Keratinocyte (primary cell): ENCODE data around the gene CADM3. TPM values are rescaled to one million over a fixed set of nuclear protein-coding genes. Genes with fewer than 3 reads are reported as not detected.

Experiments
- DNase-seq: peaks from one replicate; pipeline ENCODE4 v3.0.0-alpha.2; 2011; ENCODE audit warnings: low read depth, missing footprints, low spot score
- FAIRE-seq: peaks from 2 replicates; lab custom pipeline; 2011; peaks lifted over from hg19 to GRCh38; lab: Jason Lieb, UNC
- H2AFZ ChIP-seq: 2 replicates; pipeline ENCODE4 v1.6.0; 2012; ENCODE audit warnings: low read length, control low read depth, inconsistent platforms; ENCODE audit not compliant: control insufficient read depth
- H3K27ac ChIP-seq: 2 replicates; pipeline ENCODE4 v1.5.1; 2011; ENCODE audit warnings: low read length; ENCODE audit not compliant: control insufficient read depth, insufficient read depth
- H3K27me3 ChIP-seq: 3 replicates; pipeline ENCODE4 v1.6.0; 2011; ENCODE audit warnings: low read length; ENCODE audit not compliant: control insufficient read depth, insufficient read depth; ENCODE audit errors: extremely low read depth
- H3K36me3 ChIP-seq, 2 experiments: 2 replicates in 1 of 2; 3 replicates in 1 of 2; pipeline ENCODE4 v1.5.1; 2011; ENCODE audit warnings: low read length in 2 of 2, mild to moderate bottlenecking in 1 of 2; ENCODE audit not compliant: control insufficient read depth in 2 of 2, insufficient read depth in 2 of 2; ENCODE audit errors: extremely low read depth in 1 of 2
- H3K4me1 ChIP-seq: 3 replicates; pipeline ENCODE4 v1.5.1; 2011; ENCODE audit warnings: low read length; ENCODE audit not compliant: control insufficient read depth, insufficient read depth; ENCODE audit errors: extremely low read depth
- H3K4me2 ChIP-seq: 3 replicates; pipeline ENCODE4 v1.6.0; 2011; ENCODE audit warnings: low read depth, low read length; ENCODE audit not compliant: control insufficient read depth, insufficient read depth; ENCODE audit errors: extremely low read depth
- H3K4me3 ChIP-seq, 3 experiments: fragments of 200-600 bp in 1 of 3; sonication (generic) in 1 of 3; 2 replicates in 2 of 3; 3 replicates in 1 of 3; pipeline ENCODE4 v1.5.1; 2011 to 2016; ENCODE audit warnings: low read length in 3 of 3, mild to moderate bottlenecking in 3 of 3, control low read depth in 2 of 3, inconsistent platforms in 1 of 3, low read depth in 1 of 3, mixed read lengths in 1 of 3, mixed run types in 1 of 3, moderate library complexity in 1 of 3; ENCODE audit not compliant: control insufficient read depth in 2 of 3, insufficient read depth in 2 of 3; ENCODE audit errors: extremely low read depth in 1 of 3
- H3K79me2 ChIP-seq: 2 replicates; pipeline ENCODE4 v1.6.0; 2012; ENCODE audit warnings: low read length; ENCODE audit not compliant: control insufficient read depth, insufficient read depth
- H3K9ac ChIP-seq: 3 replicates; pipeline ENCODE4 v1.6.0; 2011; ENCODE audit warnings: low read length; ENCODE audit not compliant: control insufficient read depth, insufficient read depth; ENCODE audit errors: extremely low read depth
- H3K9me1 ChIP-seq: 3 replicates; pipeline ENCODE4 v1.6.0; 2011; ENCODE audit warnings: low read length; ENCODE audit not compliant: control insufficient read depth, insufficient read depth; ENCODE audit errors: extremely low read depth
- H3K9me3 ChIP-seq: 2 replicates; pipeline ENCODE4 v1.5.1; 2012; ENCODE audit warnings: low read depth, low read length; ENCODE audit not compliant: control insufficient read depth
- H4K20me1 ChIP-seq: 3 replicates; pipeline ENCODE4 v1.6.0; 2011; ENCODE audit warnings: low read length; ENCODE audit not compliant: control insufficient read depth, insufficient read depth; ENCODE audit errors: extremely low read depth
- EZH2 ChIP-seq: IDR thresholded peaks from one replicate; pipeline ENCODE4 v1.6.1; 2012; ENCODE audit warnings: inconsistent platforms, mild to moderate bottlenecking, low read length, moderate library complexity
- dilution Hi-C: fragments of 300-500 bp; cut with MboI; formaldehyde crosslinking; loops from one replicate; pipeline ENCODE4 v1.7.0; 2020; ENCODE audit warnings: low sequenced_read_pairs; ENCODE audit not compliant: extremely low pct_ligation_motif_present
- polyA plus RNA-seq, 5 experiments: library from polyadenylated mRNA; depleted of rRNA in 3 of 5; stranded (reverse) in 3 of 5; stranded (forward) in 1 of 5; unstranded in 1 of 5; fragments of >200 nt; gene quantifications; 1 replicate in 1 of 5; 2 replicates in 3 of 5; 3 replicates in 1 of 5; pipeline versions ENCODE4 v1.2.1 to v1.2.3, GENCODE V29; 2011 to 2012; ENCODE audit warnings: missing spikeins in 2 of 5, low read depth in 1 of 5, low replicate concordance in 1 of 5
- TF ChIP-seq, protein P1 (sequence below), 3 experiments: IDR thresholded peaks in 1 of 3; conservative IDR thresholded peaks in 1 of 3; optimal IDR thresholded peaks in 1 of 3; 2 replicates in 2 of 3; 3 replicates in 1 of 3; pipeline versions ENCODE3 to v1.5.1; 2011; ENCODE audit warnings: low read length in 3 of 3, mild to moderate bottlenecking in 3 of 3, moderate library complexity in 2 of 3, control low read depth in 1 of 3, inconsistent platforms in 1 of 3; ENCODE audit not compliant: insufficient read depth in 2 of 3; ENCODE audit errors: extremely low read depth in 1 of 3

CADM3 gene
- polyA plus RNA-seq, 1 donor (not counting 4 experiments of a cell fraction or from before 2014, with no cell fraction given), result not detected

DNA sequence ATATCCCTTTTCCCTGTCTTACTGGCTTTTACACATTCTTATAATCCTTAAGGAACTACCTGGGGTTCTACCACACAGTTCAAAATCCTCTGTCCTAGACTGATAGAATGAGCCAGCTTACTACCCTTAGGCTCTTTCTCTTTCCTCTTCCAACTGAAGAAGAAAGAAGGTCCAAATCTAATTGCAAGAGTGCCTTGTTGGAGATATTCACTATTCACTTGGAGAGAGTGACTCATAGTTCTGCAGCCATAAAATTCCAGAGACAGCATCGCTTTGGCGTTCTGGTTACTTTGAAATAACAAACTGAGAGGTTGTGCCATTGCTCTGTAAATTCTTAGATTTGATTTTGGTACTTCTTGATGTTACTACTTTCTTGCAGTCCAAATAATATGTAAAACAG, 4.2 kb downstream of the CADM3 start:
- H2AFZ ChIP-seq, result no peak overlapping the region
- no peak overlapping the region for H3K27ac ChIP-seq
- FAIRE-seq, result no peak
- no peaks in the 10 kb centered on the region for H3K79me2 ChIP-seq
- H3K36me3 ChIP-seq, result no peaks in the 10 kb centered on the region
- no peaks in the 10 kb centered on the region for H4K20me1 ChIP-seq
- H3K27me3 ChIP-seq, result peaks cover 30% of the 10 kb centered on the region
- no peak overlapping the region for H3K4me3 ChIP-seq
- H3K4me1 ChIP-seq, result no peaks in the 10 kb centered on the region
- no peaks in the 10 kb centered on the region for H3K9me1 ChIP-seq
- dilution Hi-C loops, result no loop called here
- no peak overlapping the region for H3K9ac ChIP-seq
- DNase-seq, result no peak
- TF ChIP-seq EZH2, result no peak
- TF ChIP-seq, protein P1, sequence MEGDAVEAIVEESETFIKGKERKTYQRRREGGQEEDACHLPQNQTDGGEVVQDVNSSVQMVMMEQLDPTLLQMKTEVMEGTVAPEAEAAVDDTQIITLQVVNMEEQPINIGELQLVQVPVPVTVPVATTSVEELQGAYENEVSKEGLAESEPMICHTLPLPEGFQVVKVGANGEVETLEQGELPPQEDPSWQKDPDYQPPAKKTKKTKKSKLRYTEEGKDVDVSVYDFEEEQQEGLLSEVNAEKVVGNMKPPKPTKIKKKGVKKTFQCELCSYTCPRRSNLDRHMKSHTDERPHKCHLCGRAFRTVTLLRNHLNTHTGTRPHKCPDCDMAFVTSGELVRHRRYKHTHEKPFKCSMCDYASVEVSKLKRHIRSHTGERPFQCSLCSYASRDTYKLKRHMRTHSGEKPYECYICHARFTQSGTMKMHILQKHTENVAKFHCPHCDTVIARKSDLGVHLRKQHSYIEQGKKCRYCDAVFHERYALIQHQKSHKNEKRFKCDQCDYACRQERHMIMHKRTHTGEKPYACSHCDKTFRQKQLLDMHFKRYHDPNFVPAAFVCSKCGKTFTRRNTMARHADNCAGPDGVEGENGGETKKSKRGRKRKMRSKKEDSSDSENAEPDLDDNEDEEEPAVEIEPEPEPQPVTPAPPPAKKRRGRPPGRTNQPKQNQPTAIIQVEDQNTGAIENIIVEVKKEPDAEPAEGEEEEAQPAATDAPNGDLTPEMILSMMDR (optimal IDR thresholded peaks at IDR 0.05 in 1 of 3, IDR thresholded peaks at IDR 0.05 in 1 of 3, conservative IDR thresholded peaks at IDR 0.05 in 1 of 3; ENCODE audit: extremely low read depth in 1 of 3, insufficient read depth in 2 of 3, low read length in 3 of 3), result no peak
- no peak overlapping the region for H3K4me2 ChIP-seq
- no peaks in the 10 kb centered on the region for H3K9me3 ChIP-seq

GRCh38 chr1:159177272-159177907, 6.0 kb downstream of the CADM3 start:
- DNase-seq, result no peak
- Histone ChIP-seq H3K9me1 (no peaks in the 10 kb centered on the region), H3K9ac (no peak overlapping the region), H3K9me3 (no peaks in the 10 kb centered on the region), H4K20me1 (no peaks in the 10 kb centered on the region), H3K27ac (no peak overlapping the region), H3K4me2 (no peak overlapping the region), H3K79me2 (no peaks in the 10 kb centered on the region), H3K27me3 (peaks cover 13% of the 10 kb centered on the region), H2AFZ (no peak overlapping the region), H3K4me1 (no peaks in the 10 kb centered on the region), H3K36me3 (no peaks in the 10 kb centered on the region), H3K4me3 (no peak overlapping the region)
- FAIRE-seq, result peak; percentile 81
- dilution Hi-C loops, result no loop called here
- TF ChIP-seq, protein P1 (optimal IDR thresholded peaks at IDR 0.05 in 1 of 3, IDR thresholded peaks at IDR 0.05 in 1 of 3, conservative IDR thresholded peaks at IDR 0.05 in 1 of 3; ENCODE audit: extremely low read depth in 1 of 3, insufficient read depth in 2 of 3, low read length in 3 of 3), result no peak
- TF ChIP-seq EZH2, result no peak
